Ishikawa (cell line): ENCODE measurements around the gene LRRC15.

Experiments
- EP300 ChIP-seq: IDR thresholded peaks from 2 replicates; pipeline ENCODE4 v1.6.1; 2012; ENCODE audit warnings: borderline replicate concordance
- MAX ChIP-seq: IDR thresholded peaks from 2 replicates; pipeline ENCODE4 v1.6.1; 2012
- RAD21 ChIP-seq: IDR thresholded peaks from 2 replicates; pipeline ENCODE4 v1.6.1; 2012; ENCODE audit warnings: low read depth
- YY1 ChIP-seq: IDR thresholded peaks from 2 replicates; pipeline ENCODE4 v1.6.1; 2012; ENCODE audit warnings: low read depth

DNA sequence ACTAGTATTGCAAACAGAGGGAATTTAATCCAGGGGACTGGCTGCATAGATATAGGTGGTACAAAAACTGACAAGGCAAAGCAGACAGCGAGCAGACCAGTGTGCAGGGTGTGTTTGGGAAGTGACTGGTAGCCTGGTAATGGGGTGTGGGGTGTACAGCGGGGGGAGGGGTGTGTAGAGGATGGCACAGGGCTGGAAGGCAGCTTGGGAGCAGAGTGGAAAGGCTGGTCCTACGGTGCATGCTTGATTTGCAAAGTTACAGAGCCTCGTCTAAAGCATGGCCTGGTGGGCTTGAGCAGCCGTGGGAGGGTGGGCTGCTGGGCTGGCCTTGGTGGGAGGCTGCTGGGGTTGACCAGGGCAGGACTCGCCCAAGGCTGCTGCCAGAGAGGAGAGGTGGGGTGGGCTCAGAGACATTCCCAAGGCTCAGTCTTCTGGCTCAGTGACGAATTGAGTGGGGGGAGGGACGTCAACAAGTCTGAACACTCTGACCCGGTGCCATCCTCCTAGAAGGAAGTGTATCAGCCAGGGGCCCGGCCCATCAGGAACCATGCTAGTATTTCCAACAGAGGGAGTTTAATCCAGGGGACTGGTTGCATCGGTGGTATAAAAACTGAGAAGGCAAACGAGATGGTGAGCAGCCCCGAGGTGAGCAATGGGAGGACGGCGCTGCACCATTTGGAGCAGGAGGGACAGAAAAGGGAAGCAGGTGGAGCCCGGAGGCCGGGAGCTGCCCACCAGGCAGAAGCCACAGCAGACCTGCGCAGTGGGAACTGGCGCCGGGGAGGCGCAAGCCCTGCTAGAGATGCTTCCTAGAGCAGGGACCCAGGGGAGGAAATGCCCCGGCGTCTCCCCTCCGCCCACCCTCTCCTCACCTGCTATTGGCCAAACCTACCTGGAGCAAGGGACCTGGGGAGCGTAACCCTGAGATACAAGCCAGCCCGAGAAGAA lies 47.6 kb downstream of the LRRC15 start:
- TF ChIP-seq EP300 = no peak
- no peak for TF ChIP-seq YY1
- no peak for TF ChIP-seq MAX
- TF ChIP-seq RAD21 = no peak
